Esophagus squamous epithelium (tissue), 4 donors: Measurements from ENCODE around the gene GEMIN4.

Experiments used
- POLR2A ChIP-seq, 4 donors: fragments of 450-650 bp; IDR thresholded peaks; one replicate each; pipeline ENCODE4 v1.6.1; 2017; ENCODE audit warnings: antibody characterized with exemption in 4 of 4, mild to moderate bottlenecking in 4 of 4, moderate library complexity in 3 of 4
- TF ChIP-seq, protein P1 (sequence below), 6 experiments: fragments of 450-650 bp in 4 of 6; fragments of 200-600 bp in 2 of 6; sonication (generic) in 2 of 6; IDR thresholded peaks; one replicate each; pipeline ENCODE4 v1.5.1; 2016 to 2019; ENCODE audit warnings: antibody characterized with exemption in 6 of 6, mild to moderate bottlenecking in 4 of 6, moderate library complexity in 4 of 6

DNA sequence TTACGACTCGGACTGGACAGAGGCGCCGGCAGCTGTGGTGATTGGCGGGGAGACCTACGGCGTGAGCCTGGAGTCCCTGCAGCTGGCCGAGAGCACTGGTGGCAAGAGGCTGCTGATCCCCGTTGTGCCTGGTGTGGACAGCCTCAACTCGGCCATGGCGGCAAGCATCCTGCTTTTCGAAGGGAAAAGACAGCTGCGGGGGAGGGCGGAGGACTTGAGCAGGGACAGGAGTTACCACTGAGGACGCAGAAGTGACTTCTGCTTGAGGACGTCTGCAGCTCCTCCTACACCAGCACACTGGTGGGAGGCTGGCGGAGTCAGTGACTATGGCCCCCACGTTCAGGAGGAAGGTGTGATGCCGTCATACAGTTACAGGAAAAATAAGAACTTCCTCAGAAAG is 39.8 kb upstream of the GEMIN4 start:
- TF ChIP-seq, protein P1, sequence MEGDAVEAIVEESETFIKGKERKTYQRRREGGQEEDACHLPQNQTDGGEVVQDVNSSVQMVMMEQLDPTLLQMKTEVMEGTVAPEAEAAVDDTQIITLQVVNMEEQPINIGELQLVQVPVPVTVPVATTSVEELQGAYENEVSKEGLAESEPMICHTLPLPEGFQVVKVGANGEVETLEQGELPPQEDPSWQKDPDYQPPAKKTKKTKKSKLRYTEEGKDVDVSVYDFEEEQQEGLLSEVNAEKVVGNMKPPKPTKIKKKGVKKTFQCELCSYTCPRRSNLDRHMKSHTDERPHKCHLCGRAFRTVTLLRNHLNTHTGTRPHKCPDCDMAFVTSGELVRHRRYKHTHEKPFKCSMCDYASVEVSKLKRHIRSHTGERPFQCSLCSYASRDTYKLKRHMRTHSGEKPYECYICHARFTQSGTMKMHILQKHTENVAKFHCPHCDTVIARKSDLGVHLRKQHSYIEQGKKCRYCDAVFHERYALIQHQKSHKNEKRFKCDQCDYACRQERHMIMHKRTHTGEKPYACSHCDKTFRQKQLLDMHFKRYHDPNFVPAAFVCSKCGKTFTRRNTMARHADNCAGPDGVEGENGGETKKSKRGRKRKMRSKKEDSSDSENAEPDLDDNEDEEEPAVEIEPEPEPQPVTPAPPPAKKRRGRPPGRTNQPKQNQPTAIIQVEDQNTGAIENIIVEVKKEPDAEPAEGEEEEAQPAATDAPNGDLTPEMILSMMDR (IDR thresholded peaks at IDR 0.05), result no peak
- no peak for TF ChIP-seq POLR2A (IDR thresholded peaks at IDR 0.05)
